ENCODE results near the gene PLP2. TPM values are rescaled to one million over a fixed set of nuclear protein-coding genes. Genes with fewer than 3 reads are reported as not detected.

PLP2 gene
- total RNA-seq, 2 donors from 2014 or later: 19.4 to 30.1 TPM

DNA sequence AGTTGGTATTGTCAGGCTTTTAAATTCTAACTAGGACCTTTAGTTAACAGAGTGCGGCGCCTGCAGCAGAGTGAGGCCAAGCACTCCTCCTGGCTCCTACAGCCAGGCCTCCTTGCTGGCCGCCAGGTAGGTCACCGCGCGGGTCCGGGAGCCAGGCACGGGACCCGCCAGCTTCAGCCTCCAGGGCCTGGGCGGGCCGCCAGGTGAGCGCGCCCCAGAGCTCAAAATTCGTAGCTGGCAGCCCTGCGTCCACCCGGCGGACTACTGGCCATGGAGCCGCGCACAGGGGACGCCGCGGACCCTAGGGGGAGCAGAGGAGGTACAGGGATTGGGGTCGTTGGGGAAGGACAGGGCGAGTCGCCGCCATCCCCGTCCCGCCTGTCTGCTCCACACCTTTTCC is 9.1 kb upstream of the PLP2 start, which contains the start of gene MAGIX:
Gene MAGIX, plus strand, starts transcription at position 139 of the 400 bp plus-strand sequence. Its CDS starts 132 bp downstream, at position 271.
- H3K27ac ChIP-seq: peak within 1 kb of the TSS; percentile 89 to 93 (median 93)
- H3K27me3 ChIP-seq: no peaks in the 10 kb centered on the region
- intact Hi-C loops (cut with DNase I): no loop called here
- WGBS, 2 donors: 51% methylated on average over 13 of the region's 28 CpGs; no CpG with 5 or more reads in 1 of the 2 donors
- DNase-seq (peak; percentile 62 to 77 (median 70)), ATAC-seq (peak; percentile 54)
- no peak within 1 kb of the TSS for H3K4me3 ChIP-seq
- H3K4me1 ChIP-seq: peaks cover 15% of the 10 kb centered on the region
- TF ChIP-seq, protein P1, sequence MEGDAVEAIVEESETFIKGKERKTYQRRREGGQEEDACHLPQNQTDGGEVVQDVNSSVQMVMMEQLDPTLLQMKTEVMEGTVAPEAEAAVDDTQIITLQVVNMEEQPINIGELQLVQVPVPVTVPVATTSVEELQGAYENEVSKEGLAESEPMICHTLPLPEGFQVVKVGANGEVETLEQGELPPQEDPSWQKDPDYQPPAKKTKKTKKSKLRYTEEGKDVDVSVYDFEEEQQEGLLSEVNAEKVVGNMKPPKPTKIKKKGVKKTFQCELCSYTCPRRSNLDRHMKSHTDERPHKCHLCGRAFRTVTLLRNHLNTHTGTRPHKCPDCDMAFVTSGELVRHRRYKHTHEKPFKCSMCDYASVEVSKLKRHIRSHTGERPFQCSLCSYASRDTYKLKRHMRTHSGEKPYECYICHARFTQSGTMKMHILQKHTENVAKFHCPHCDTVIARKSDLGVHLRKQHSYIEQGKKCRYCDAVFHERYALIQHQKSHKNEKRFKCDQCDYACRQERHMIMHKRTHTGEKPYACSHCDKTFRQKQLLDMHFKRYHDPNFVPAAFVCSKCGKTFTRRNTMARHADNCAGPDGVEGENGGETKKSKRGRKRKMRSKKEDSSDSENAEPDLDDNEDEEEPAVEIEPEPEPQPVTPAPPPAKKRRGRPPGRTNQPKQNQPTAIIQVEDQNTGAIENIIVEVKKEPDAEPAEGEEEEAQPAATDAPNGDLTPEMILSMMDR (IDR thresholded peaks at IDR 0.05): peak in 3 of 7 experiments; percentile 10 to 30 (median 13)
- peak; percentile 17 to 54 (median 52) for TF ChIP-seq POLR2A (IDR thresholded peaks at IDR 0.05)
- H3K36me3 ChIP-seq (replicated peaks in 1 of 2; ENCODE audit: insufficient read depth in 1 of 2, low read depth in 2 of 2): no peaks in the 10 kb centered on the region
- H3K9me3 ChIP-seq: no peaks in the 10 kb centered on the region

DNA sequence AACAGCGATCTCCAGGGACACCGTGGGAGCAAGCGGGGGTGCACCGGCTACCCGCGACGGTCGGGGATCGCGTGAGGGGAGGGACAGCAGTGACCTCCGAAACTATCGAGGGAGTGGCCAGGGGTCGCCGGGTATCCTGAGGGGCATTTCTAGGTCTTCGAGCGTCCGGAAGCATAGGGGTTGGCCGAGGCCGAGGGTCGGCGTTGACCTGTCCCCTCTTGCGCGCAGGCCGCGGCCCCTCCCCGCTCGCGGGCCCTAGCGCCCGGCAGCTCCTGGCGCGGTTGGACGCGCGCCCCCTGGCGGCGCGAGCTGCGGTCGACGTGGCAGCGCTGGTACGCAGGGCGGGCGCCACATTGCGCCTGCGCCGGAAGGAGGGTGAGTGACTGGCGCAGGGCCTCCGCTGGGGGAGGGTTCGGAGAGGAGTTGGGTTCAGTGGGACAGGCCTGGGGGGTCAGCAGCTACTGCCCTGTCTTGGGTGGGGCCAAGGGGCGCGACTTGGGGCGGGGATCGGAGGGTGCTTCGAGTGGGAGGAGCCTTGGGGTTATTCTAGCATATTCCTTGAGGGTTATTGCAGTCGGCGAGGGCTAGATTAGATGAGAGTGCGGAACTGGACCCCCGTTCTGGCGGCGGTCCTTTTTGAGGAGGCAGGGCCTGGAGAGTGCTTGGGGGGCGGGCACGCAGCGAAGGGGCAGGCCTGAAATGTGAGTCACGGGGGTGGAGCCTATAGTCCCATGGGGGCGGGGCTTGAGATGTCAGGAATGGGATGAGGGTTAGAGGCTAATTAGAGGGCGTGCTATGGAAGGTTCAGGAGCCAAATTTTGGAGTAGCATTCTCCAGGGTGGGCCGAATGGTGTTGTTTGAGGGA is 7.9 kb upstream of the PLP2 start:
- intact Hi-C loops (cut with DNase I): no loop called here
- 0 to 1% methylated on average over 8 to 23 of the region's 69 CpGs for WGBS, 2 donors
- peak; percentile 83 for ATAC-seq

DNA sequence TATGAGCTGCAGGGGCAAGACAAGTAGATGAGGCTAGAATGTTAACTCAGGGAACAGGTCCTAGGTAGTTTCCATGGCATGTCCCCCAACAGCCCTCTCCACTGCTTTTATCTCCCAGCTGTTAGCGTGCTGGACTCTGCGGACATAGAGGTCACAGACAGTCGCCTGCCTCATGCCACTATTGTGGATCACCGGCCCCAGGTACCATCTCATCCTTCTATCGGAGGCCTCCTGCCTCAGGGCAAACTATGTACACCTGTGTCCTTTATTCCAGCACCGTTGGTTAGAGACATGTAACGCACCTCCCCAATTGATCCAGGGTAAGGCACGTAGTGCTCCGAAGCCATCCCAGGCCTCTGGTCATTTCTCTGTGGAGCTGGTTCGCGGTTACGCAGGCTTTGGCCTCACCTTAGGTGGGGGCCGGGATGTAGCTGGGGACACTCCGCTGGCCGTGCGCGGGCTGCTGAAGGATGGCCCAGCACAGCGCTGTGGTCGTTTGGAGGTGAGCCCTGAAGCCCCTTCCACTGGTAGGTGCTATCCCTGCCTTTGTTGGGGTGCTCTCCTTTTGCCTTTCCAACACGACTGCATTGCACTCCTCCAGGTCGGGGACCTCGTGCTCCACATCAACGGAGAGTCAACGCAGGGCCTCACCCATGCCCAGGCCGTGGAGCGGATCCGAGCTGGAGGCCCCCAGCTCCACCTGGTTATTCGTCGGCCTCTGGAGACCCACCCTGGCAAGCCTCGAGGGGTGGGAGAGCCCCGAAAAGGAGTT is 6.9 kb upstream of the PLP2 start:
- 74 to 76% methylated on average over 4 to 11 of the region's 31 CpGs for WGBS, 2 donors
- DNase-seq: no peak
- no peaks in the 10 kb centered on the region for H3K9me3 ChIP-seq
- intact Hi-C loops (cut with DNase I): no loop called here
- ATAC-seq: no peak
- TF ChIP-seq, protein P1 (IDR thresholded peaks at IDR 0.05): no peak
- TF ChIP-seq POLR2A (IDR thresholded peaks at IDR 0.05): no peak
- H3K36me3 ChIP-seq (replicated peaks in 1 of 2; ENCODE audit: insufficient read depth in 1 of 2, low read depth in 2 of 2): no peaks in the 10 kb centered on the region
- no peak overlapping the region for H3K4me3 ChIP-seq
- no peaks in the 10 kb centered on the region for H3K27me3 ChIP-seq
- H3K27ac ChIP-seq: peak overlapping the region in 3 of 4 donors; percentile 93
- H3K4me1 ChIP-seq: peaks cover 19% of the 10 kb centered on the region

More for the DNA sequence above, 7.9 kb upstream of the PLP2 start:
- TF ChIP-seq, protein P1 (IDR thresholded peaks at IDR 0.05): peak; percentile 49 to 94 (median 67)
- TF ChIP-seq POLR2A (IDR thresholded peaks at IDR 0.05): peak; percentile 42 to 62 (median 43)
- Histone ChIP-seq H3K27ac (peak overlapping the region; percentile 89 to 93 (median 93)), H3K9me3 (no peaks in the 10 kb centered on the region), H3K4me3 (no peak overlapping the region), H3K36me3 (replicated peaks in 1 of 2; ENCODE audit: insufficient read depth in 1 of 2, low read depth in 2 of 2) (no peaks in the 10 kb centered on the region), H3K27me3 (no peaks in the 10 kb centered on the region), H3K4me1 (peaks cover 19% of the 10 kb centered on the region)
- peak; percentile 86 to 91 (median 90) for DNase-seq

DNA sequence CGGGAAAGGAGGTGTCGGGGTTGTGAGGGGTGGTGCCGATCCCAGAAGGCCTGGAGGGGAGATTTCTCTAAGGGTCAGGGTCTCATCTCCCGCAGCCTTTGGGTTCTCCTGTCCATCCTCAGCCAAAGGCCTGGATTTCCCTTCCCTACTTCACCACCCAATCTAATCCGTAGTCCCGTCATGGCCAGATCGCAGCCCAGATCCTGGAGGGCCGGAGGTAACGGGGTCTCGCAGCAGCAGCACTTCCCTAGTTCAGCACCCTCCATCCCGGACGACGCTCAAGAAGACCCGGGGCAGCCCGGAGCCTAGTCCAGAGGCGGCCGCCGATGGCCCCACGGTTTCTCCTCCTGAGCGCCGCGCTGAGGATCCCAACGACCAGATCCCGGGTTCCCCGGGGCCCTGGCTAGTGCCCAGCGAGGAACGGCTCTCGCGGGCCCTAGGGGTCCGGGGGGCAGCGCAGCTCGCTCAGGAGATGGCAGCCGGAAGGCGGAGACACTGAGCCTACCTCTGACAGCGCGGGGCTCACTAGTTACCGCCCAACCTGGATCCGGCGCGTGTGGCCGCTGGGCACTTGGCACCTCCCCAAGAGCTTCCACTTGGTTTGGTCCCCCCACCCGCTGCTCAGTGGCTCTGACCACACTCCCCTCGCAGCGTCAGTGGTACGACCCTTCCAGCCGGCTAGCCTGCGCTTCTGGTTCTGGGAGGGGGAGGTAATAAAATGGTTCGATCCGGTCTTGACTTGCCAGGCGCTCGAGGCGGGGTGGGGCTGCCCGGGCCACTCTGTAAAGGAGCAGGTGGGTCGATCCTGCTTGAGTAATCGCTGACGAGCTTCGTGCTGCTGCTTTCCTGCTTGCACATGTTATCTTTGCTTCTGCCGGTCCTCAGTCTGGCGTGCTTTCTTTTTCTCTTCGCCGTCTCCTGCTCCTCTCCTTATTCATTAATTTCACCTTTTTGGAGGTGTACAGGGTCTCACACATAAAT is 5.5 kb upstream of the PLP2 start:
- ATAC-seq: peak; percentile 34
- intact Hi-C loops (cut with DNase I): no loop called here
- Histone ChIP-seq H3K27me3 (no peaks in the 10 kb centered on the region), H3K36me3 (replicated peaks in 1 of 2; ENCODE audit: insufficient read depth in 1 of 2, low read depth in 2 of 2) (no peaks in the 10 kb centered on the region), H3K27ac (peak overlapping the region; percentile 47 to 83 (median 80)), H3K9me3 (no peaks in the 10 kb centered on the region), H3K4me3 (no peak overlapping the region), H3K4me1 (peaks cover 19% of the 10 kb centered on the region)
- peak; percentile 61 to 83 (median 77) for DNase-seq
- TF ChIP-seq, protein P1 (IDR thresholded peaks at IDR 0.05): peak in 2 of 7 experiments; percentile 12 to 13
- TF ChIP-seq POLR2A (IDR thresholded peaks at IDR 0.05): peak in 2 of 3 donors; percentile 15 to 21
- WGBS, 2 donors: 45 to 80% methylated on average over 1 to 24 of the region's 61 CpGs
